Neutrophil (primary cell): ENCODE results near the gene APOA1.

Source experiments
- H3K27ac ChIP-seq: fragments of 200-600 bp; sonication (generic); 2 replicates; pipeline ENCODE4 v1.5.1; 2016; ENCODE audit warnings: mild to moderate bottlenecking, moderate library complexity
- H3K27me3 ChIP-seq: fragments of 200-600 bp; sonication (generic); 2 replicates; pipeline ENCODE4 v1.6.0; 2016; ENCODE audit warnings: mild to moderate bottlenecking
- H3K36me3 ChIP-seq: fragments of 200-600 bp; sonication (generic); 2 replicates; pipeline ENCODE4 v1.5.1; 2017
- H3K4me1 ChIP-seq, 2 experiments: fragments of 200-600 bp in 1 of 2; sonication (generic) in 1 of 2; 1 replicate in 1 of 2; 2 replicates in 1 of 2; pipeline versions ENCODE4 v1.5.1 to v1.6.1; 2013 to 2016; ENCODE audit warnings: low read depth in 1 of 2, low read length in 1 of 2, mild to moderate bottlenecking in 1 of 2, moderate library complexity in 1 of 2; ENCODE audit not compliant: control insufficient read depth in 1 of 2, insufficient read depth in 1 of 2
- H3K4me3 ChIP-seq, 2 experiments: fragments of 200-600 bp in 1 of 2; sonication (generic) in 1 of 2; 1 replicate in 1 of 2; 2 replicates in 1 of 2; pipeline ENCODE4 v1.5.1; 2013 to 2016; ENCODE audit warnings: low read depth in 1 of 2, low read length in 1 of 2, mild to moderate bottlenecking in 1 of 2, moderate library complexity in 1 of 2
- H3K9me3 ChIP-seq: fragments of 200-600 bp; sonication (generic); 2 replicates; pipeline ENCODE4 v1.5.1; 2016
- TF ChIP-seq, protein P1 (sequence below): fragments of 200-600 bp; sonication (generic); IDR thresholded peaks from 2 replicates; pipeline ENCODE4 v1.5.1; 2016; ENCODE audit warnings: antibody characterized with exemption

The APOA1 gene

DNA sequence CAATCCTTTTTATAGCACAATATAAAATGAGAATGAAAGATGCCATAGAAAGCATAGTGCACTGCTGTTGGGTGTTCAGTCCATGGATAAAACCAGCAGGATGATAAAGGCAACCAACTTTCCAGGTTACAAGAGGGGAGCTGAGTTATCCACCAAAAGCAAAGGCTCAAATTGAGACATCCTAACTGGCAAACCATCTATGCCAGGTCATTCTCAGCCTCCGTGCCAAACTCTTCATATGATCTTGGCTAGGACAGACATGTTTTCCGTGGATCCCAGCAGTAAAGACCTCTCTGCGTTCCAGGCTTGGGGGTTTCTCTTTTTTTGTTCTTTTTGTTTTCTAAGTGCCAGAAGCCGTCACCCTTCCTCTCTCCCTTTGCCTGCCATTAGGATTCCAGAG lies 7.3 kb upstream of the APOA1 start:
- no peaks in the 10 kb centered on the region for H3K9me3 ChIP-seq
- TF ChIP-seq, protein P1, sequence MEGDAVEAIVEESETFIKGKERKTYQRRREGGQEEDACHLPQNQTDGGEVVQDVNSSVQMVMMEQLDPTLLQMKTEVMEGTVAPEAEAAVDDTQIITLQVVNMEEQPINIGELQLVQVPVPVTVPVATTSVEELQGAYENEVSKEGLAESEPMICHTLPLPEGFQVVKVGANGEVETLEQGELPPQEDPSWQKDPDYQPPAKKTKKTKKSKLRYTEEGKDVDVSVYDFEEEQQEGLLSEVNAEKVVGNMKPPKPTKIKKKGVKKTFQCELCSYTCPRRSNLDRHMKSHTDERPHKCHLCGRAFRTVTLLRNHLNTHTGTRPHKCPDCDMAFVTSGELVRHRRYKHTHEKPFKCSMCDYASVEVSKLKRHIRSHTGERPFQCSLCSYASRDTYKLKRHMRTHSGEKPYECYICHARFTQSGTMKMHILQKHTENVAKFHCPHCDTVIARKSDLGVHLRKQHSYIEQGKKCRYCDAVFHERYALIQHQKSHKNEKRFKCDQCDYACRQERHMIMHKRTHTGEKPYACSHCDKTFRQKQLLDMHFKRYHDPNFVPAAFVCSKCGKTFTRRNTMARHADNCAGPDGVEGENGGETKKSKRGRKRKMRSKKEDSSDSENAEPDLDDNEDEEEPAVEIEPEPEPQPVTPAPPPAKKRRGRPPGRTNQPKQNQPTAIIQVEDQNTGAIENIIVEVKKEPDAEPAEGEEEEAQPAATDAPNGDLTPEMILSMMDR, result no peak
- H3K27me3 ChIP-seq, result no peaks in the 10 kb centered on the region
- H3K36me3 ChIP-seq, result peaks cover 69% of the 10 kb centered on the region
- H3K4me3 ChIP-seq, result no peak overlapping the region
- H3K4me1 ChIP-seq, result no peaks in the 10 kb centered on the region
- no peak overlapping the region for H3K27ac ChIP-seq

DNA sequence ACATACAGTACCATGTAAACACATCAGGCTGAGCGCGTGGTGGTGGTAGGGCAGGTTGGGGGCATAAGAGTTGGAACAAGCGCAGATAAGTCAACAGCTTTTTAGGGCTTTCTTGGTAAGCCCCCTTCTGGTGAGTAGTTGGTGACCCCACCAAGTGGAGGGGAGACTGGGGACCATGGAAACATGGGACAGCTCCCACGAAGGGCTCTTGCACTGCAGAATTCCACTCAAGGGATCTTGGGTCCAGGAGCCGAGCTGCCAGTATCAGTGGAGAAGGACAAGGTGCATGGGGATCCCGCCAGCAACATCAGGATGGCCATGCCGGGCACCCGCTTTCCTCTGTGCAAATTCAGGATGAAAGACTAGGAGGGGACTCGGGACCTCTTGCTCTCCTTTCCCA lies 6.2 kb upstream of the APOA1 start:
- TF ChIP-seq, protein P1, result no peak
- Histone ChIP-seq H3K27me3 (no peaks in the 10 kb centered on the region), H3K4me3 (no peak overlapping the region), H3K4me1 (no peaks in the 10 kb centered on the region), H3K27ac (no peak overlapping the region), H3K9me3 (no peaks in the 10 kb centered on the region), H3K36me3 (peaks cover 58% of the 10 kb centered on the region)

DNA sequence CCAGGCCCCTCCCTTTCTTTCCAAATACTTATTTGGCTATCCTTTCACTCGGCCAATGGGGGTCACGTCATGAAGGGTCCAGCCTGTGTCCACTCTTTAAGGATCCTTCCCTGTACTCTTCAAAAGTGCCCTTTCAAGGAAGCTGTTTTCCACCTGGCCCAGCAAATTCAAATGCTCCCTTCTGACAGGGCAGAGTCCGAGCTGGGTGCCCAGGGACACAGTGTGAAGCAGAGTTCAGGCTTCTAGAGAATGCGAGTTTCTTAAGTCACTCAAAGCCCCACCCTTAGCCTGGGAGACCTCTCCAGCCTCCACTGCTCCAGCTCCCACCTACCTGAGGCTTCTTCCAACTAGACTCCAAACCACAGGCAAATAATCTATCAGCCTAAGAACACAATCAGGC lies 5.5 kb upstream of the APOA1 start:
- Histone ChIP-seq H3K27ac (no peak overlapping the region), H3K36me3 (peaks cover 51% of the 10 kb centered on the region), H3K4me3 (no peak overlapping the region), H3K27me3 (no peaks in the 10 kb centered on the region), H3K4me1 (no peaks in the 10 kb centered on the region), H3K9me3 (no peaks in the 10 kb centered on the region)
- TF ChIP-seq, protein P1, result no peak

DNA sequence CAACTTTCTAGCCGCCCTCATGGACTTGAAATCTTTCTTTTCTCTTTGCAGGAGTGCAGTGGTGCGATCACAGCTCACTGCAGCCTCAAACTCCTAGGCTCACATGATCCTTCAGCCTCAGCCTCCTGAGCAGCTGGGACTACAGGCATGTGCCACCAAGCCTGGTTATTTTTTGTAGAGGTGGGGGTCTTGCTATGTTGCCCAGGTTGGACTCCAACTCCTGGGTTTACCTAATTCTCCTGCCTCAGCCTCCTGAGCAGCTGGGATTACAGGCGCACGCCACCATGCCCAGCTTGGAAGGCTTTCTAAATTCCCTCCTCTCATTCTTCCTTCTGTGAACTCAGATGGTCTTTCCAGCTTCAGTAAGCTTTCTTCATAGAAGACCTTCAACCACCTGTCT lies 4.7 kb upstream of the APOA1 start:
- Histone ChIP-seq H3K9me3 (no peaks in the 10 kb centered on the region), H3K27ac (no peak overlapping the region), H3K4me1 (no peaks in the 10 kb centered on the region), H3K4me3 (no peak overlapping the region), H3K27me3 (no peaks in the 10 kb centered on the region), H3K36me3 (peaks cover 43% of the 10 kb centered on the region)
- TF ChIP-seq, protein P1, result no peak

DNA sequence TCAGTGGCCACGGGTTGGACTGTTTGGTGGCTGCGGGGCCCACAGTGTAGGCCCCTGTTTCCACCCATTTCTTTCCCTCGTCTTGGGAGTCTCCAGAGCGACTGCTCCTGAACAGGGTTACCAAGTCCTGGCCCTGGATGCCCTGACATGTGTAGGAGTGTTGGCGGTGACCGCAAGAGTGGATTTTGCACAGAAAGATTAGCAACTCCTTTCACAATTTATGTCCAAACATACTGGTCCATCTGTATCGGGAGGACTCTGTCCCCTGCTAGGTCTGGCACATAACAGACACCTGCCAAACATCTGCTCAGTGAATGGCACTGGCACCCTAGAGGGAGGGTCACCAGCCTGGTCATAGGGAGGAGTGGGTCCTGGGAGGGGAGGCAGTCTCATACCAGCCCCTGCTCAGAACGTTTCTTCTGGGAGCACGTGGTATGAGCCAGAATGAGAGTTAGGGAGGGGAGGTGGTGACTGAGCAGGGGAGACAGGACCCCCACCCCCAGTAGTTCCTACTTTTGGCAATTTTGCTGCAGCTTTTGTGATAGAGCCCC lies 3.4 kb upstream of the APOA1 start:
- Histone ChIP-seq H3K4me3 (no peak overlapping the region), H3K27me3 (peaks cover 6% of the 10 kb centered on the region), H3K36me3 (peaks cover 30% of the 10 kb centered on the region), H3K27ac (no peak overlapping the region), H3K4me1 (peaks cover 4% of the 10 kb centered on the region in 2 experiments), H3K9me3 (no peaks in the 10 kb centered on the region)
- TF ChIP-seq, protein P1, result no peak
